Fibroblast of skin of back (primary cell): ENCODE results near the gene NECTIN4.

Experiments used
- DNase-seq: peaks from one replicate; pipeline ENCODE4 v3.0.0-alpha.2; 2013

Gene NECTIN4

GRCh38 chr1:161021165-161021969, 68.0 kb downstream of the NECTIN4 start:
- DNase-seq: peak; percentile 9
